ENCODE measurements around the gene APP. TPM values are rescaled to one million over a fixed set of nuclear protein-coding genes. Genes with fewer than 3 reads are reported as not detected.

APP gene
- total RNA-seq, 2 donors from 2014 or later = 267 to 564 TPM

DNA sequence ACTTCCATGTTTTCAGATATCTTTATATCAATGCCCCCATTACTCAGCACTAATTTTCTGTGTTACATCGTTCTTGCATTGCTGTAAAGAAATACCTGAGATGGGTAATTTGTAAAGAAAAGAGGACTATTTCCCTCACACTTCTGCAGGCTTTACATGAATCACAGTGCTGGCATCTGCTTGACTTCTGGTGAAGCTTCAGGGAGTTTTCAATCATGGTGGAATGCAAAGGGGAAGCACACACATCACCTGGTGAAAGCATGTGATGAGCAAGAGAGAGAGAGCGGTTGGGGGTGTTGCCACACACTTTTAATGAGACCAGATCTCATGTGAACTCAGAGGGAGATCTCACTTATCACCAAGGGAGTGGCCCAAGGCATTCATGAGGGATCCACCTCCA is 14.9 kb upstream of the APP start:
- H3K4me3 ChIP-seq = no peak overlapping the region
- DNase-seq (ENCODE audit: low spot score) = no peak
- no peaks in the 10 kb centered on the region for H3K36me3 ChIP-seq
- no peaks in the 10 kb centered on the region for H3K27me3 ChIP-seq (replicated peaks; ENCODE audit: insufficient read depth)
- intact Hi-C loops (cut with DNase I) = no loop called here
- TF ChIP-seq, protein P1, sequence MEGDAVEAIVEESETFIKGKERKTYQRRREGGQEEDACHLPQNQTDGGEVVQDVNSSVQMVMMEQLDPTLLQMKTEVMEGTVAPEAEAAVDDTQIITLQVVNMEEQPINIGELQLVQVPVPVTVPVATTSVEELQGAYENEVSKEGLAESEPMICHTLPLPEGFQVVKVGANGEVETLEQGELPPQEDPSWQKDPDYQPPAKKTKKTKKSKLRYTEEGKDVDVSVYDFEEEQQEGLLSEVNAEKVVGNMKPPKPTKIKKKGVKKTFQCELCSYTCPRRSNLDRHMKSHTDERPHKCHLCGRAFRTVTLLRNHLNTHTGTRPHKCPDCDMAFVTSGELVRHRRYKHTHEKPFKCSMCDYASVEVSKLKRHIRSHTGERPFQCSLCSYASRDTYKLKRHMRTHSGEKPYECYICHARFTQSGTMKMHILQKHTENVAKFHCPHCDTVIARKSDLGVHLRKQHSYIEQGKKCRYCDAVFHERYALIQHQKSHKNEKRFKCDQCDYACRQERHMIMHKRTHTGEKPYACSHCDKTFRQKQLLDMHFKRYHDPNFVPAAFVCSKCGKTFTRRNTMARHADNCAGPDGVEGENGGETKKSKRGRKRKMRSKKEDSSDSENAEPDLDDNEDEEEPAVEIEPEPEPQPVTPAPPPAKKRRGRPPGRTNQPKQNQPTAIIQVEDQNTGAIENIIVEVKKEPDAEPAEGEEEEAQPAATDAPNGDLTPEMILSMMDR (IDR thresholded peaks at IDR 0.05) = no peak
- no peak for TF ChIP-seq POLR2A (IDR thresholded peaks at IDR 0.05)
- no peak for TF ChIP-seq POLR2AphosphoS5 (IDR thresholded peaks at IDR 0.05)
- 91% methylated on average over 2 of the region's 2 CpGs for WGBS
- H3K27ac ChIP-seq = no peak overlapping the region
- H3K9me3 ChIP-seq = no peaks in the 10 kb centered on the region
- H3K4me1 ChIP-seq (replicated peaks) = no peaks in the 10 kb centered on the region

DNA sequence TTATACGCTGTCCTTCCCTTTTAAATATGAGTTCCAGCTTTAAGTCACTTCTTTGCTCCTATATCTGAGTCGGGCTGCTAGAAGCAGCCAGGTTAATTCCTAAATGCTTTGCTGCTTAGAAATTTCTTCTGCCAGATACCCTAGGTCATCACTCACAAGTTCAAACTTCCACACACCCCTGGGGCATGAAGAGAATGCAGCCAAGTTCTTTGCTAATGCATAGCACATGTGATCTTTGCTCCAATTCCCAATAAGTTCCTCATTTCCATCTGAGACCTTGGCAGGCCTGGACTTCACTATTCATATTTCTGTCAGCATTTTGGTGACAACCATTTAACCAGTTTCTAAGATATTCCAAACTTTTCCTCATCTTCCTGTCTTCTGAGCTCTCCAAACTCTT is 14.5 kb upstream of the APP start:
- Histone ChIP-seq H3K4me1 (replicated peaks) (no peaks in the 10 kb centered on the region), H3K4me3 (no peak overlapping the region), H3K9me3 (no peaks in the 10 kb centered on the region), H3K36me3 (no peaks in the 10 kb centered on the region), H3K27me3 (replicated peaks; ENCODE audit: insufficient read depth) (no peaks in the 10 kb centered on the region), H3K27ac (no peak overlapping the region)
- TF ChIP-seq POLR2AphosphoS5 (IDR thresholded peaks at IDR 0.05) = no peak
- TF ChIP-seq, protein P1 (IDR thresholded peaks at IDR 0.05) = no peak
- no peak for TF ChIP-seq POLR2A (IDR thresholded peaks at IDR 0.05)
- 67% methylated on average over 2 of the region's 2 CpGs for WGBS
- intact Hi-C loops (cut with DNase I) = no loop called here
- no peak for DNase-seq (ENCODE audit: low spot score)

DNA sequence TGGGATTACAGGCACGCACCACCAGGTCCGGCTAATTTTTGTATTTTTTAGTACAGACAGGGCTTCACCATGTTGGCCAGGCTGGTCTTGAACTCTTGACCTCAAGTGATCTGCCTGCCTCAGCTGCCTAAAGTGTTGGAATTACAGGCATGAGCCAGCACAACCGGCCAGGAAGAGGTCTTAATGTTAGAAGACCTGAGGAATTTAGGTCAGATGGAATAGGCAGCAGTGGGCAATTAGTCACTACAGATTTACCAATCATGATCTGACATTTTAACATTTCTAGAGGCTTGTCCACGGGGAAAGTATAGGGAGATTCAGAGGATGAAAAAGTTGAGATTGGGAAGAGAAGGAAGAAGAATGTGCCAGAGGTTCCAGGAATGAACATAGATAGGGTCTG is 8.9 kb upstream of the APP start:
- WGBS = 92% methylated on average over 4 of the region's 4 CpGs
- no peak overlapping the region for H3K27ac ChIP-seq
- no peaks in the 10 kb centered on the region for H3K36me3 ChIP-seq
- no peak for DNase-seq (ENCODE audit: low spot score)
- H3K4me3 ChIP-seq = no peak overlapping the region
- H3K27me3 ChIP-seq (replicated peaks; ENCODE audit: insufficient read depth) = no peaks in the 10 kb centered on the region
- TF ChIP-seq, protein P1 (IDR thresholded peaks at IDR 0.05) = no peak
- TF ChIP-seq POLR2AphosphoS5 (IDR thresholded peaks at IDR 0.05) = no peak
- TF ChIP-seq POLR2A (IDR thresholded peaks at IDR 0.05) = no peak
- intact Hi-C loops (cut with DNase I) = loop anchor here (10.0 kb wide), 1 partner anchor 445 kb away; the partner anchor contains the start of genes ATP5PF and GABPA
- no peaks in the 10 kb centered on the region for H3K4me1 ChIP-seq (replicated peaks)
- no peaks in the 10 kb centered on the region for H3K9me3 ChIP-seq

DNA sequence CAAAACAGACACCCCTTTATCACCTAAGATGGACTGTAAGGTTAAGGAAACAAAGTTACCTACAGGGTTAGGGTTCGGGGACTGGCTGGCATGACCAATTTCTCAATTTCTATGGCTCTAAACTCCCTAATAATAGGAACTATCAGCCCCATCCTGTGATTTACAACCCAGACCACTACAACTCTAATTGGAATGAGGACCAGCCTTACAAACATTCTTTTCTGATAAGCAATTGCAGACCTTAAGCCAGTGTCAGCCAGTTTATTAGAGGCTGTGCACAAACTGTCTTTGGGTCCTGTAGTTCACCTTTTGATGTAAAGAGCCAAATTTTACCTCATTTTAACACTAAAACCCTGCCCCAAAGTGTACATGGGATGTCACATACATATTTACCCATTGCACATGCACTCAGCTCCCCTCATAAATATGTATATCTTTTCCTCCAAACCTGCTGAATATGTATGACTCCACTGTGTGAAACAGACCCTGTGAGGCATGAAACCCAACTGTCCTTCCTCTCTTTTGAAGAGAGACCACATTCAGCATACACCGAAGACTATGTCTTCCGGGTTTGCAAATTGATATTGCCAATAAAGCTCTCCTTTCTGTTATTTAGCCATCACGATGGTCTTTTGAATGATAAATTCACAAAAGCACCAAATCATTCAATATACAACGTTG is 7.3 kb upstream of the APP start:
- no peaks in the 10 kb centered on the region for H3K9me3 ChIP-seq
- no peaks in the 10 kb centered on the region for H3K36me3 ChIP-seq
- H3K27me3 ChIP-seq (replicated peaks; ENCODE audit: insufficient read depth) = no peaks in the 10 kb centered on the region
- TF ChIP-seq POLR2A (IDR thresholded peaks at IDR 0.05) (no peak), POLR2AphosphoS5 (IDR thresholded peaks at IDR 0.05) (no peak)
- TF ChIP-seq, protein P1 (IDR thresholded peaks at IDR 0.05) = no peak
- DNase-seq (ENCODE audit: low spot score) = no peak
- no peak overlapping the region for H3K4me3 ChIP-seq
- intact Hi-C loops (cut with DNase I) = loop anchor here (10.0 kb wide), 1 partner anchor 443 kb away; the partner anchor contains the start of genes ATP5PF and GABPA
- WGBS = 79% methylated on average over 5 of the region's 5 CpGs
- H3K4me1 ChIP-seq (replicated peaks) = no peaks in the 10 kb centered on the region
- H3K27ac ChIP-seq = no peak overlapping the region

DNA sequence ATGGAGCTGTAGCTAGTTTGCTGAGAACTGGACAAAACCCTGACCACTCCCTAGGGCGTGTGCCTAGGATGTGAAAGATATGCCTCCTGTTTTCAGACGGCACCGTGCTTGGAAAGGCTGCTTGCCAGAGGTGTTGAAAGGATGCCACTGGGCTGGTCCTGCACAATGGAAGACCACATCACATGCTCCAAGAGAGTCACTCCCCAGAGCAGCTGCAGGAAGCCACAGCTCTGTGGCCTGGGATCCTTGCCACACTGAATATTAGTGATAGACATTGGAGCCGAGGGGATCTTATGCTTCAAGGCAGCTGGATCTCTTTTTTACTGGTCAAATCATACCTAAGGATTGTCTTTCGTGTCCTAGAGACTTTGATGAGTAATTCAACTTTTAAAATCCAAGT is 6.6 kb upstream of the APP start:
- Histone ChIP-seq H3K27ac (no peak overlapping the region), H3K4me3 (no peak overlapping the region), H3K4me1 (replicated peaks) (no peaks in the 10 kb centered on the region), H3K36me3 (no peaks in the 10 kb centered on the region), H3K9me3 (no peaks in the 10 kb centered on the region), H3K27me3 (replicated peaks; ENCODE audit: insufficient read depth) (no peaks in the 10 kb centered on the region)
- intact Hi-C loops (cut with DNase I) = loop anchor here (10.0 kb wide), 1 partner anchor 442 kb away; the partner anchor contains the start of genes ATP5PF and GABPA
- DNase-seq (ENCODE audit: low spot score) = no peak
- 41% methylated on average over 5 of the region's 5 CpGs for WGBS
- TF ChIP-seq POLR2A (IDR thresholded peaks at IDR 0.05) (no peak), POLR2AphosphoS5 (IDR thresholded peaks at IDR 0.05) (no peak)
- TF ChIP-seq, protein P1 (IDR thresholded peaks at IDR 0.05) = no peak
